Natural killer cell (primary cell): ENCODE data around the gene IRAK1BP1. TPM values are rescaled to one million over a fixed set of nuclear protein-coding genes. Genes with fewer than 3 reads are reported as not detected.

ENCODE experiments used
- ATAC-seq, 3 donors: fragments of 150-1000 bp in 2 of 3; fragments of 200-7000 bp in 1 of 3; cut with Tn5 transposase; 1 replicate in 1 of 3; 2 replicates in 2 of 3; pipeline ENCODE4 v1.10.0; 2021; ENCODE audit warnings: mild to moderate bottlenecking in 2 of 3, moderate library complexity in 2 of 3
- DNase-seq, 2 donors: peaks; one replicate each; pipeline versions ENCODE4 v3.0.0 to v3.0.0-alpha.2; 2013 to 2021; ENCODE audit warnings: mixed read lengths in 1 of 2
- H3K27ac ChIP-seq: one replicate; pipeline ENCODE4 v1.5.1; 2013; ENCODE audit warnings: mild to moderate bottlenecking, low read length
- H3K27me3 ChIP-seq: one replicate; pipeline ENCODE4 v1.6.1; 2013; ENCODE audit warnings: low read length; ENCODE audit not compliant: control insufficient read depth, insufficient read depth
- H3K36me3 ChIP-seq: one replicate; pipeline ENCODE4 v1.6.1; 2013; ENCODE audit warnings: low read length; ENCODE audit not compliant: control insufficient read depth, insufficient read depth
- H3K4me1 ChIP-seq: one replicate; pipeline ENCODE4 v1.6.1; 2013; ENCODE audit warnings: low read length; ENCODE audit not compliant: control insufficient read depth, insufficient read depth
- H3K4me3 ChIP-seq: one replicate; pipeline ENCODE4 v1.5.1; 2013; ENCODE audit warnings: low read length
- H3K9me3 ChIP-seq: one replicate; pipeline ENCODE4 v1.6.1; 2013; ENCODE audit warnings: low read length; ENCODE audit not compliant: control insufficient read depth, insufficient read depth
- H3K27ac Mint-ChIP-seq, 2 donors: one replicate each; pipeline ENCODE4 v1.8.0; 2022; ENCODE audit warnings: mild to moderate bottlenecking in 2 of 2, mixed read lengths in 2 of 2, moderate library complexity in 1 of 2
- H3K27me3 Mint-ChIP-seq, 2 donors: one replicate each; pipeline ENCODE4 v1.8.0; 2022; ENCODE audit warnings: low read depth in 2 of 2, mixed read lengths in 2 of 2
- H3K36me3 Mint-ChIP-seq: one replicate; pipeline ENCODE4 v1.8.0; 2022; ENCODE audit warnings: mixed read lengths
- H3K4me1 Mint-ChIP-seq, 2 donors: one replicate each; pipeline ENCODE4 v1.8.0; 2022; ENCODE audit warnings: mixed read lengths in 2 of 2
- H3K4me3 Mint-ChIP-seq: one replicate; pipeline ENCODE4 v1.8.0; 2022; ENCODE audit warnings: mild to moderate bottlenecking, moderate library complexity, mixed read lengths
- H3K9me3 Mint-ChIP-seq, 2 donors: one replicate each; pipeline ENCODE4 v1.8.0; 2022; ENCODE audit warnings: mixed read lengths in 2 of 2
- WGBS: methylation state at CpG from one replicate; pipeline ENCODE4 v1.1.7; 2013; ENCODE audit warnings: missing lambda C conversion rate; ENCODE audit not compliant: insufficient coverage; 5-methylcytosine and 5-hydroxymethylcytosine counted together
- intact Hi-C: fragments of 100-400 bp; cut with micrococcal nuclease; formaldehyde crosslinking; loops from one replicate; pipeline ENCODE4 v1.14.2; 2022
- total RNA-seq, 4 donors: library from RNA; stranded (reverse); fragments of 120-200 nt in 1 of 4; gene quantifications; one replicate each; pipeline versions ENCODE4 v1.2.3 to v1.2.4, GENCODE V29; 2013 to 2022
- TF ChIP-seq, protein P1 (sequence below): fragments of 200-600 bp; IDR thresholded peaks from one replicate; pipeline ENCODE4 v1.8.0; 2022; ENCODE audit warnings: antibody characterized with exemption

Gene IRAK1BP1
- total RNA-seq, 3 donors from 2014 or later (not counting 1 experiment from before 2014, with no cell fraction given) = 0.56 to 1.5 (median 1.5) TPM

DNA sequence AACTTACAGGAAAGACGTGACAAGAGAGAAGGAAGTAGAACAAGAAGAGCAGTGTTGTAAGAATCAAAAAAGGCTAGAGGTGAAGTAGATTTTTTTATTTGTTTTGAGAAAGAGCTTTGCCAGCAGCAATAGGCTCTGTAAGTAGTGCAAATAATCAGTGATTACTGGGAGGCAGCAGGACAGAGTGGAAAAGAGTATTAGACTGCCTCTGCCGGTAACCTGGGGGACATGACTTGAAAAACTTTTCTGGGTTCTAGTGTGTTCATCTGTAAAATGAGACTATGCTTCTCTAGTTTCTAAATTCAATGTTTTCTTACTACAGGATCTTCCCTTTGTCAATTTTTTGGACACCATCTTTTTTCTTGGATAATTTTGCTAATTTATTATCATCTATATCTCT is 5.8 kb upstream of the IRAK1BP1 start:
- TF ChIP-seq, protein P1, sequence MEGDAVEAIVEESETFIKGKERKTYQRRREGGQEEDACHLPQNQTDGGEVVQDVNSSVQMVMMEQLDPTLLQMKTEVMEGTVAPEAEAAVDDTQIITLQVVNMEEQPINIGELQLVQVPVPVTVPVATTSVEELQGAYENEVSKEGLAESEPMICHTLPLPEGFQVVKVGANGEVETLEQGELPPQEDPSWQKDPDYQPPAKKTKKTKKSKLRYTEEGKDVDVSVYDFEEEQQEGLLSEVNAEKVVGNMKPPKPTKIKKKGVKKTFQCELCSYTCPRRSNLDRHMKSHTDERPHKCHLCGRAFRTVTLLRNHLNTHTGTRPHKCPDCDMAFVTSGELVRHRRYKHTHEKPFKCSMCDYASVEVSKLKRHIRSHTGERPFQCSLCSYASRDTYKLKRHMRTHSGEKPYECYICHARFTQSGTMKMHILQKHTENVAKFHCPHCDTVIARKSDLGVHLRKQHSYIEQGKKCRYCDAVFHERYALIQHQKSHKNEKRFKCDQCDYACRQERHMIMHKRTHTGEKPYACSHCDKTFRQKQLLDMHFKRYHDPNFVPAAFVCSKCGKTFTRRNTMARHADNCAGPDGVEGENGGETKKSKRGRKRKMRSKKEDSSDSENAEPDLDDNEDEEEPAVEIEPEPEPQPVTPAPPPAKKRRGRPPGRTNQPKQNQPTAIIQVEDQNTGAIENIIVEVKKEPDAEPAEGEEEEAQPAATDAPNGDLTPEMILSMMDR = no peak
- ATAC-seq (no peak), DNase-seq (no peak)
- no peaks in the 10 kb centered on the region for H3K36me3 Mint-ChIP-seq
- H3K4me1 ChIP-seq = no peaks in the 10 kb centered on the region
- 77% methylated on average over 2 of the region's 2 CpGs for WGBS
- H3K9me3 ChIP-seq = no peaks in the 10 kb centered on the region
- H3K9me3 Mint-ChIP-seq = peaks cover 0 to 2% of the 10 kb centered on the region in 2 donors
- H3K4me3 ChIP-seq = no peak overlapping the region
- H3K27me3 Mint-ChIP-seq = no peaks in the 10 kb centered on the region
- H3K36me3 ChIP-seq = no peaks in the 10 kb centered on the region
- H3K4me1 Mint-ChIP-seq = no peaks in the 10 kb centered on the region
- intact Hi-C loops = no loop called here
- H3K27ac ChIP-seq = no peak overlapping the region
- no peak overlapping the region for H3K27ac Mint-ChIP-seq
- no peak overlapping the region for H3K4me3 Mint-ChIP-seq
- H3K27me3 ChIP-seq = no peaks in the 10 kb centered on the region

DNA sequence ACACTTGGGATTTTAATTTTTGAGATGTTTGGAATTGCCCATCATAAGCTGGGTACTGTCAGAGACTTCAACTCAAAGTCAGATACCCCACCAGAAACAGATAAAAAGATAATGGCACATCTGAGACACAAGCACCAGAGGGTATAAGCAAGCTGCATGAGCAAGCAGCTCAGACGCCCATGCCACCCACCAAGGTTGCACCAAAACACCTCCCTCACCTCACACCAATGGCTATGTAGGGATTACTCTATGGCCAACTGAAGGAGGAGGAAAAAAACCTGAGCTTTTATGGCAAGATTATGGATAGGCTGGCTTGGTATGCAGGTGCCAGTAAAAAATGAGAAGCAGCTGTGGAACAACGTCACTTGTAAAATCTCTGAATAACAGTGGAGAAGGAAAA is 3.8 kb upstream of the IRAK1BP1 start:
- Mint-ChIP-seq H3K4me3 (no peak overlapping the region), H3K27me3 (no peaks in the 10 kb centered on the region), H3K27ac (no peak overlapping the region), H3K9me3 (peaks cover 0 to 2% of the 10 kb centered on the region in 2 donors), H3K4me1 (peaks cover 14 to 17% of the 10 kb centered on the region in 2 donors), H3K36me3 (no peaks in the 10 kb centered on the region)
- Histone ChIP-seq H3K9me3 (no peaks in the 10 kb centered on the region), H3K36me3 (no peaks in the 10 kb centered on the region), H3K4me3 (no peak overlapping the region), H3K27ac (no peak overlapping the region), H3K27me3 (no peaks in the 10 kb centered on the region), H3K4me1 (peaks cover 4% of the 10 kb centered on the region)
- DNase-seq (no peak), ATAC-seq (no peak)
- TF ChIP-seq, protein P1 = no peak
- 94% methylated on average over 1 of the region's 2 CpGs for WGBS
- intact Hi-C loops = no loop called here

DNA sequence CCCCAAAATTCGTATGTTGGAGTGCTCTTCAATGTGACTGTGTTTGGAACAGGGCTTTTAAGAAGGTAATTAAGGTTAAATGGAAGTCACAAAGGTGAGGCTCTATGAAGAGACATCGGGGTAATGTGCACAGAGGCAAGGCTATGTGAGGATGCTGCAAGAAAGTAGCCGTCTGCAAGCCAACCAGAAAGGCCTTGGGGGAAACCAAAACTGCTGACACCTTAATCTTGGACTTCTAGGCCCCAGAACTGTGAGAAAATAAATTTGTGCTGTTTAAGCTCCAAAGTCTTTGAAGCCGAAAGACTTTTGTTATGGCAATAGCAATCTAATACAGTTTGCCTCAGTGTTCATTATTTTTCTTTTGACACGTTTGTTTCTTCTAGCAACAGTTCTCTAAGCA is 2.4 kb upstream of the IRAK1BP1 start:
- ATAC-seq (no peak), DNase-seq (no peak)
- Mint-ChIP-seq H3K27ac (no peak overlapping the region), H3K9me3 (no peaks in the 10 kb centered on the region), H3K36me3 (no peaks in the 10 kb centered on the region), H3K27me3 (no peaks in the 10 kb centered on the region), H3K4me1 (peaks cover 14 to 19% of the 10 kb centered on the region in 2 donors), H3K4me3 (no peak overlapping the region)
- Histone ChIP-seq H3K9me3 (no peaks in the 10 kb centered on the region), H3K36me3 (no peaks in the 10 kb centered on the region), H3K27ac (no peak overlapping the region), H3K27me3 (no peaks in the 10 kb centered on the region), H3K4me3 (no peak overlapping the region), H3K4me1 (peaks cover 4% of the 10 kb centered on the region)
- TF ChIP-seq, protein P1 = no peak
- 92% methylated on average over 5 of the region's 5 CpGs for WGBS
- intact Hi-C loops = no loop called here

DNA sequence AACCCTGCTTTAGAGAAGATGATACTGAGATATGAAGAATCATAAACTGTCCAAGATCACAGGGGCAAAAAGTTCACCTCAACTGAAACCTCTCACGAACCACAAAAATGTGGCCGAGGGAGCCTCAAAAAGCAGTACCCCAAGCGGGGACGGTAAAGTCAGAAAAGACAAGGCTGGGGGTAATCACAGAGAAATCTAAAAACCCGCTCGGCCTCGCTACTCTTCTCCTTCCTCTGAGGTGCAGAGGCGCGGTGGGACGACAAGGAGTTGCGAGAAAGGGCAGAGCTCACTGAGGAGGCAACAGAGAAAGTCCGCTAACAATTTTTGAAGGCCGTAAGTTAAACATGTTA is 356 bp upstream of the IRAK1BP1 start:
- no peaks in the 10 kb centered on the region for H3K27me3 Mint-ChIP-seq
- no peaks in the 10 kb centered on the region for H3K36me3 Mint-ChIP-seq
- H3K27ac ChIP-seq = peak overlapping the region; percentile 56
- H3K27ac Mint-ChIP-seq = peak overlapping the region; percentile 90 to 91
- H3K9me3 Mint-ChIP-seq = no peaks in the 10 kb centered on the region
- 0% methylated on average over 13 of the region's 13 CpGs for WGBS
- DNase-seq (no peak), ATAC-seq (peak; percentile 20 to 39 (median 38))
- H3K9me3 ChIP-seq = no peaks in the 10 kb centered on the region
- peaks cover 14 to 19% of the 10 kb centered on the region in 2 donors for H3K4me1 Mint-ChIP-seq
- H3K27me3 ChIP-seq = no peaks in the 10 kb centered on the region
- TF ChIP-seq, protein P1 = no peak
- peaks cover 4% of the 10 kb centered on the region for H3K4me1 ChIP-seq
- peak overlapping the region; percentile 99 for H3K4me3 Mint-ChIP-seq
- H3K4me3 ChIP-seq = peak overlapping the region; percentile 59
- intact Hi-C loops = no loop called here
- no peaks in the 10 kb centered on the region for H3K36me3 ChIP-seq
